ENCODE measurements around the gene PRDX2. TPM values are rescaled to one million over a fixed set of nuclear protein-coding genes. Genes with fewer than 3 reads are reported as not detected.
A peak's percentile ranks its signal among the peaks of the same experiment; 100 is the strongest.
"Not testable (repeated sequence)": the region's sequence is repeated elsewhere in the genome, so short reads cannot be mapped to it uniquely, and the experiment has no call there.

PRDX2 gene
- polyA plus RNA-seq (ENCODE audit: insufficient read length in 4 of 4): 100 to 1,000 TPM; 294 to 388 (median 320) TPM

GRCh38 chr19:12801466-12802266 lies at the start of gene PRDX2, which contains the start of gene THSD8:
Gene PRDX2 (minus strand): TSS chr19:12801800. CDS start chr19:12801261, 539 bp downstream.
Gene THSD8 (plus strand): TSS chr19:12802069. CDS start chr19:12802072, 3 bp downstream.
- DNase-seq (ENCODE audit: low read depth in 4 of 4, low spot score in 2 of 4): no peak

- peak in 2 of 4 donors; percentile 57 to 63 for DNase-seq (ENCODE audit: low read depth in 4 of 4, low spot score in 2 of 4)
Measured at GRCh38 chr19:12847159-12848139, 45.8 kb upstream of the PRDX2 start.

GRCh38 chr19:12846613-12847012 lies 45.0 kb upstream of the PRDX2 start:
- DNase-seq (ENCODE audit: low read depth in 4 of 4, low spot score in 2 of 4): not testable (repeated sequence)

GRCh38 chr19:12843999-12844732 lies 42.6 kb upstream of the PRDX2 start:
- no peak for DNase-seq (ENCODE audit: low read depth in 4 of 4, low spot score in 2 of 4)

- no peak for DNase-seq (ENCODE audit: low read depth in 4 of 4, low spot score in 2 of 4)
Measured at GRCh38 chr19:12843328-12843727, 41.7 kb upstream of the PRDX2 start.

- DNase-seq (ENCODE audit: low read depth in 4 of 4, low spot score in 2 of 4): no peak
Measured at GRCh38 chr19:12842511-12842910, 40.9 kb upstream of the PRDX2 start.

- no peak for DNase-seq (ENCODE audit: low read depth in 4 of 4, low spot score in 2 of 4)
Measured at GRCh38 chr19:12841094-12841493, 39.5 kb upstream of the PRDX2 start.

GRCh38 chr19:12840091-12841079 lies 38.8 kb upstream of the PRDX2 start:
- no peak for DNase-seq (ENCODE audit: low read depth in 4 of 4, low spot score in 2 of 4)

- DNase-seq (ENCODE audit: low read depth in 4 of 4, low spot score in 2 of 4): no peak
Measured at GRCh38 chr19:12838886-12839756, 37.5 kb upstream of the PRDX2 start.

- no peak for DNase-seq (ENCODE audit: low read depth in 4 of 4, low spot score in 2 of 4)
Measured at GRCh38 chr19:12838182-12838885, 36.7 kb upstream of the PRDX2 start, which contains the start of gene MAST1. Gene MAST1 (plus strand): TSS chr19:12838515. CDS start chr19:12838573, 58 bp downstream.

- no peak for DNase-seq (ENCODE audit: low read depth in 4 of 4, low spot score in 2 of 4)
Measured at GRCh38 chr19:12837225-12837624, 35.6 kb upstream of the PRDX2 start.

GRCh38 chr19:12836529-12836863 lies 34.9 kb upstream of the PRDX2 start:
- no peak for DNase-seq (ENCODE audit: low read depth in 4 of 4, low spot score in 2 of 4)

GRCh38 chr19:12834976-12835757 lies 33.6 kb upstream of the PRDX2 start:
- DNase-seq (ENCODE audit: low read depth in 4 of 4, low spot score in 2 of 4): no peak

- no peak for DNase-seq (ENCODE audit: low read depth in 4 of 4, low spot score in 2 of 4)
Measured at GRCh38 chr19:12834566-12834943, 33.0 kb upstream of the PRDX2 start, which contains the start of gene RTBDN. Gene RTBDN (minus strand): TSS chr19:12834579. CDS start chr19:12829979, 4,600 bp downstream.

GRCh38 chr19:12833738-12834565 lies 32.4 kb upstream of the PRDX2 start:
- DNase-seq (ENCODE audit: low read depth in 4 of 4, low spot score in 2 of 4): no peak

- DNase-seq (ENCODE audit: low read depth in 4 of 4, low spot score in 2 of 4): no peak
Measured at GRCh38 chr19:12833418-12833737, 31.8 kb upstream of the PRDX2 start.

Data from left renal cortex interstitium (tissue), 4 donors.